GM21786 (cell line): ENCODE data around the gene POLR1D.
"Not testable (repeated sequence)": the region's sequence is repeated elsewhere in the genome, so short reads cannot be mapped to it uniquely, and the experiment has no call there.

Source experiments
- ATAC-seq: cut with Tn5 transposase; IDR thresholded peaks from one replicate; pipeline ENCODE4 v1.9.1; 2021; ENCODE audit not compliant: unreplicated experiment

The POLR1D gene

GRCh38 chr13:27613628-27614027, 8.1 kb upstream of the POLR1D start:
- no peak for ATAC-seq

GRCh38 chr13:27617881-27618321, 3.8 kb upstream of the POLR1D start:
- no peak for ATAC-seq

GRCh38 chr13:27619093-27619727, 2.5 kb upstream of the POLR1D start:
- ATAC-seq: no peak

GRCh38 chr13:27619728-27620376, 1.8 kb upstream of the POLR1D start:
- peak; percentile 27 for ATAC-seq

GRCh38 chr13:27620377-27621115, 1.1 kb upstream of the POLR1D start, which contains the start of gene LNX2:
Gene LNX2, minus strand, starts transcription at chr13:27620529. Its CDS starts 38,826 bp downstream, at chr13:27581703.
- ATAC-seq: peak; percentile 89

- ATAC-seq: no peak
These were observed 651 bp upstream of the POLR1D start for GRCh38 chr13:27621116-27621365.

GRCh38 chr13:27622102-27622820, 569 bp downstream of the POLR1D start:
- ATAC-seq: no peak

GRCh38 chr13:27622881-27623280, 1.2 kb downstream of the POLR1D start:
- ATAC-seq: no peak

DNA sequence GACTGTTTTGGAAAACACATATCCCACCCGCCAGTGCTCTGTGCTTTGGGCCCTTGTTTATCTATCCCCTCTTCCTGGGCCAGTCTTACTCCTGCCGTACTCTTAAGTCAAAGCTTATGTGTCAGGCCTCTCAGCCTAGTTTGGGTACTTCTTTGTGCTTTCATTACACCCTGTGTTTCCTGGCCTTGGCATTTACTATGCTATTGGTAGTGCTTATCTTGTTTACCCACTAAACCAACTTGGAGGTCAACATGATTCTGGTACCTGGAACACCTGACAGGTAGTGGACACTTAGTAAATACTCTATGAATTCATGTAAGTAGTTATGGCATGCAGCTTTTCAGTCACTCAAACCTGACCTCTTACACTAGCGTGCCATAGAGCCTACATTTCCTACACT, 2.4 kb downstream of the POLR1D start:
- no peak for ATAC-seq

DNA sequence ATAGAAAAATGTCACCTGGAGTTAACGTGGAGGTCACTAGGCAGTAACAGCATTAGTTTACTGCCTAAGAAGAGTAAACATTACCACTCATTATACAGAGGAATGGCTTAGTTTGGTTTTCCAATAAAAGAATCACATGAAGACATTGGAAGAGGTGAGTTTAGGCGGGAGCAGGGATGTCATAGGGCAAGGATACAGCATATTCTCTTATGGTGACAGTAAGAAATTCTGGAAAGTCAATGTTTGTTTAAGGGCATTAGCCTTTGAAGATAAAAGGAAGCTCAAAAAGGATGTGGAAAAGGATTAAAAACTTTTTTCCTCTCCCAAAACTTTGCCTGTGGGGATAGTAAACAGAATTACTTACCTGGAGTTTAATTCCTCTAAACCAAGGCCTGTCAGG, 4.1 kb downstream of the POLR1D start:
- no peak for ATAC-seq

DNA sequence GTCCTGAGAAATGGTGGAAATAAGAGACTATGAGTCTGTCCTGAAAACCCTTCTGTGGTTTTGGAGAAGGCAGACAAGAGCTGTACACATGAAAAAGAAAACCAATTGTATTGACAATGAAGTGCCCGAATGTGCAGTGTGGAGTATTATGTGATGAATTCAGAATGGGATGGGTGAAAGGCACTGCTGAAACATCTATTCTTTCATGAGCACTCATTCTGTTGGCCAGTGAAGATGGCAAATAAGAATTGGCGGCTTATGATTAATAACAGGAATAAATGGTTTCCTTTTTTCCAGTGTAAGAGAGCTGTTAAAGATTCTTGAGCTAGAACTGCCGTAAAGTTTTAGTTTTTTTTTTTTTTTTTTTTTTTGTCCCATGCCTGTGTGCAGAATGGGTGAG, 5.7 kb downstream of the POLR1D start:
- ATAC-seq: no peak

- no peak for ATAC-seq
These were observed 6.4 kb downstream of the POLR1D start for GRCh38 chr13:27628081-27628480.

DNA sequence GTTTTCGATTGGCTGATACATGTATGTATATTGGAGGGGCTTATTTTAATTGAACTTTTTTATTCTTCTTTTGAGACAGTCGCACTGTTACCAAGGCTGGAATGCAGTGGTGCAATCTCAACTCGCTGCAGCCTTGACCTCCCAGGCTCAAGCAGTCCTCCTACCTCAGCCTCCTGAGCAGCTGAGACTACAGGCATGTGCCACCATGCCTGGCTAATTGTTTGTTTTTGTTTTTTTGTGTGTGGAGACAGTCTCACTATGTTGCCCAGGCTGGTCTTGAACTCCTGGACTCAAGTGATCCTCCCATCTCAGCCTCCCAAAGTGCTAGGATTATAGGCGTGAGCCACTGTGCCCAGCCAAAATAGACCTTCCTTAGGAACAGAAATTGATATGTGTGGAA, 7.1 kb downstream of the POLR1D start:
- not testable (repeated sequence) for ATAC-seq

- ATAC-seq: no peak
These were observed 9.5 kb downstream of the POLR1D start for GRCh38 chr13:27631156-27631555.

- no peak for ATAC-seq
These were observed 10.0 kb downstream of the POLR1D start for GRCh38 chr13:27631665-27632064.

DNA sequence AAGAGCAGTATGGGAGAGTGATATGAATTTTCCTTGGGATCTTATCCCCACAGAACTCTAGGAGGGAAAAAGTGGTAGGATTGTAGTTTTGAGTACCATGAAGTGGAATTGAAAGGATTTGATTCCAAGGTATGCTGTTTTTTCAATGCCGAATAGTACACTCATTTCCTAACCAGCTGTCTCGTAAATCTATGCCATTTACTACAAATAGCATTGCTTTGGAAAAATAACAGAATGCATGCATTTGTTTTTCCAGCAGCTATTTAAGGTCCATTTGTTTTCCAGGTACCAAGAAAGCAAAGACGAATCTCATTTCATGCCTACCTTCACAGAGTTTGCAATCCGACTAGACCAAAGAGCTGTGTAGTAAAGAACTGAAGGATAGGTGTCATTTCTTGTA, 10.5 kb downstream of the POLR1D start:
- no peak for ATAC-seq

GRCh38 chr13:27632648-27633047, 11.0 kb downstream of the POLR1D start:
- no peak for ATAC-seq

DNA sequence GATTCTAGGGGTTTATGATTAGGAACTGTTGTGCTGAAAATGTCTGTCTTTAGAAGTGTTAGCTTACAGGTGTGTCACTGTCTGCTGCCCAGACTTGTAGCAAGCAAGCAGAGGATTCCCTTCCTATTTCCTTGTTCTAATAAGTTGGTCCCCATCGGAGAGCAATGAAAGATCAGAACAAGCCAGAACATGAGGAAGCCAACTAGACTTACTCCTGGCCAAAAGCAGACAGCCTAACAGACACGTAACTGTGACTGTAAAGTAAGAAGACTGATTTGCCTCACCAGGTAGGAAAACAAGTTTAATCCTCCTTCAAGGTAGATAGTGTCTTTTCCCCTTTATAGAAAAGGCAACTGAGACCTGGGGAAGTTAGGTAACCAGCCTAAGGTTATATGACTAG, 12.5 kb downstream of the POLR1D start:
- no peak for ATAC-seq

DNA sequence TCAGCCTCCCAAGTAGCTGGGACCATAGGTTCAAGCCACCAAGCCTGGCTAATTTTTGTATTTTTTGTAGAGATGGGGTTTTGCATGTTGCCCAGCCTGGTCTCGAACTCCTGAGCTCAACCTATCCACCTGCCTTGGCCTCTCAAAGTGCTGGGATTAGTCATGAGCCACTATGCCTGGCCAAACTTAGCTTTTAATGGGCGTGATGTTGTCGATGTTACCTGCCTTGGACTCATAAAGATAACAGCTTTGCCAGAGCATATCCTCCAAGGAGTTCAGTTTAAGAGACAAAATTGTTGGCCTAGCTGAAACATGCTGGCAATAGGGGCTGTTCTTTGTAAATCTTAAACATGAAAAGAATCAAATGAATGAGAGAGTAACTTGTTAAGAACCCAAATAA, 13.1 kb downstream of the POLR1D start:
- no peak for ATAC-seq

DNA sequence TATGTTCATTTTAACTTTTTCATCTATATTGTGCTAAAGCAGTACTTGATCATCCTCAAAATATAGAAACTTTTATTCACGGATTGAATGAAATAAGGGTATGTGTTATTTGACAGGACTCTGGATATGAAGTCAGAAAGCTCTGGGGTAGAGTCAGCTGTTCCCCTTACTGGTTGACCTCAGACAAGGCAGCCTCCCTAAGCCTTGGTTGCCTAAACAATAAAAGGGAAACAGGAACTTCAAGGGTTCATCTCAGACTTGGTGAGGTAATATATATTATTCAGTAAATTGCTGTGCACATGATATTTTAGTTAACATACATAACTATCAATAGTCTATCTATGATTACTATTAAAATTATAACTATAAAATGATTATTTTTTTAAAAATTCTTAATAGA, 13.6 kb downstream of the POLR1D start:
- ATAC-seq: no peak

GRCh38 chr13:27636589-27637288, 15.0 kb downstream of the POLR1D start:
- no peak for ATAC-seq
